ENCODE measurements around the gene EFCC1.
"Not testable (repeated sequence)": the region's sequence is repeated elsewhere in the genome, so short reads cannot be mapped to it uniquely, and the experiment has no call there.

The EFCC1 gene

GRCh38 chr3:129084501-129084900 is 83.4 kb downstream of the EFCC1 start:
- DNase-seq: no peak

- no peak for DNase-seq
These were observed 84.1 kb downstream of the EFCC1 start for GRCh38 chr3:129085165-129085715.

- DNase-seq: no peak
These were observed 84.7 kb downstream of the EFCC1 start for GRCh38 chr3:129085818-129086217.

- DNase-seq: no peak
These were observed 86.1 kb downstream of the EFCC1 start for GRCh38 chr3:129087138-129087702.

- not testable (repeated sequence) for DNase-seq
These were observed 86.8 kb downstream of the EFCC1 start for GRCh38 chr3:129087904-129088303.

- DNase-seq: not testable (repeated sequence)
These were observed 87.2 kb downstream of the EFCC1 start for GRCh38 chr3:129088312-129088711.
